GM12878 (cell line): ENCODE data around the gene TEKT4. TPM values are rescaled to one million over a fixed set of nuclear protein-coding genes. Genes with fewer than 3 reads are reported as not detected.
"Not testable (repeated sequence)": the region's sequence is repeated elsewhere in the genome, so short reads cannot be mapped to it uniquely, and the experiment has no call there.

Experiments
- ATAC-seq: fragments of 200-7000 bp; cut with Tn5 transposase; 3 replicates; pipeline ENCODE4 v1.9.1; 2020; ENCODE audit warnings: mild to moderate bottlenecking, moderate library complexity
- BruUV-seq: library from RNA; stranded (reverse); fragments of 400-500 nt; replicated peaks from 2 replicates; lab custom pipeline; 2021; lab: Mats Ljungman, UMichigan
- CTCF ChIA-PET: fragments of 300-600 bp; sonication (Branson Sonifier 250); formaldehyde crosslinking; extraction: SDS; loops from one replicate; lab custom pipeline; 2021; ENCODE audit warnings: inconsistent platforms; lab: Yijun Ruan, JAX
- POLR2A ChIA-PET: fragments of 350-600 bp; formaldehyde crosslinking; extraction: SDS; loops from one replicate; lab custom pipeline; 2021; ENCODE audit warnings: inconsistent platforms; lab: Charles Lee
- RAD21 ChIA-PET: fragments of 300-600 bp; sonication (Branson Sonifier 250); formaldehyde crosslinking; loops from one replicate; lab custom pipeline; 2023; ENCODE audit warnings: antibody characterized with exemption; ENCODE audit not compliant: unreplicated experiment; lab: Charles Lee
- SMC1A ChIA-PET: fragments of 300-600 bp; sonication (Branson Sonifier 250); formaldehyde crosslinking; loops from one replicate; lab custom pipeline; 2023; ENCODE audit not compliant: unreplicated experiment, uncharacterized antibody; lab: Charles Lee
- DNase-seq: peaks from one replicate; pipeline ENCODE4 v3.0.0-alpha.2; 2011; ENCODE audit warnings: low read depth, low spot score
- FAIRE-seq: peaks from 3 replicates; lab custom pipeline; 2011; peaks lifted over from hg19 to GRCh38; lab: Jason Lieb, UNC
- H2AFZ ChIP-seq: 2 replicates; pipeline ENCODE4 v1.6.0; 2011; ENCODE audit warnings: low read depth, low read length, control low read depth; ENCODE audit not compliant: control insufficient read depth
- H3K27ac ChIP-seq: 2 replicates; pipeline ENCODE4 v1.5.1; 2011; ENCODE audit warnings: control low read depth; ENCODE audit not compliant: control insufficient read depth, insufficient read depth
- H3K27me3 ChIP-seq, 2 experiments: replicated peaks in 1 of 2; 2 replicates each; pipeline versions ENCODE4 v1.6.0 to v1.6.1; 2011; ENCODE audit warnings: low read length in 1 of 2; ENCODE audit not compliant: control insufficient read depth in 2 of 2, insufficient read depth in 2 of 2
- H3K36me3 ChIP-seq, 2 experiments: 2 replicates each; pipeline ENCODE4 v1.5.1; 2011; ENCODE audit warnings: low read length in 1 of 2; ENCODE audit not compliant: control insufficient read depth in 2 of 2, insufficient read depth in 2 of 2
- H3K4me1 ChIP-seq: 2 replicates; pipeline ENCODE4 v1.6.1; 2011; ENCODE audit warnings: mild to moderate bottlenecking, low read length, moderate library complexity, mixed read lengths; ENCODE audit not compliant: control insufficient read depth, insufficient read depth
- H3K4me2 ChIP-seq: 2 replicates; pipeline ENCODE4 v1.6.0; 2011; ENCODE audit warnings: control low read depth; ENCODE audit not compliant: control insufficient read depth, insufficient read depth
- H3K4me3 ChIP-seq: fragments of 200-600 bp; sonication (generic); 2 replicates; pipeline ENCODE4 v1.5.1; 2016
- H3K79me2 ChIP-seq: 2 replicates; pipeline ENCODE4 v1.6.0; 2011; ENCODE audit warnings: low read length; ENCODE audit not compliant: control insufficient read depth, insufficient read depth
- H3K9ac ChIP-seq: 2 replicates; pipeline ENCODE4 v1.8.0; 2011; ENCODE audit warnings: low read length, control low read depth, mixed read lengths; ENCODE audit not compliant: control insufficient read depth, insufficient read depth
- H3K9me3 ChIP-seq: replicated peaks from 3 replicates; pipeline ENCODE4 v1.5.1; 2011; ENCODE audit warnings: mild to moderate bottlenecking, low read length; ENCODE audit not compliant: control insufficient read depth, insufficient read depth
- H4K20me1 ChIP-seq: 2 replicates; pipeline ENCODE4 v1.6.0; 2011; ENCODE audit not compliant: control insufficient read depth, insufficient read depth
- whole genome bisulfite sequencing: methylation state at CpG from one replicate; pipeline ENCODE4 v1.1.6; 2016; ENCODE audit warnings: low lambda C conversion rate; ENCODE audit not compliant: insufficient replicate concordance, insufficient coverage; ENCODE audit errors: missing lambda C conversion rate; 5-methylcytosine and 5-hydroxymethylcytosine counted together
- in situ Hi-C: fragments of 300-500 bp; cut with MboI; formaldehyde crosslinking; loops from 9 replicates; pipeline ENCODE4 v1.14.3; 2018; ENCODE audit warnings: mixed read lengths
- intact Hi-C: fragments of 100-400 bp; cut with micrococcal nuclease; formaldehyde crosslinking; loops from one replicate; pipeline ENCODE4 v1.14.2; 2022; ENCODE audit not compliant: unreplicated experiment
- polyA plus RNA-seq, 11 experiments: library from polyadenylated mRNA; depleted of rRNA in 4 of 11; unstranded in 6 of 11; stranded (reverse) in 5 of 11; fragments of >200 nt; fragmentation: Nextera tagmentation in 4 of 11; fragmentation: Illumina TruSeq in 1 of 11; extraction: Ambion mirVana in 4 of 11; extraction: Trizol in 1 of 11; gene quantifications; 1 replicate in 1 of 11; 2 replicates in 10 of 11; pipeline versions ENCODE4 v1.2.1 to v1.2.3, GENCODE V29; 2011 to 2016; ENCODE audit warnings: inconsistent platforms in 2 of 11, missing spikeins in 2 of 11, low read depth in 1 of 11
- total RNA-seq, 4 experiments: library from RNA; depleted of rRNA in 3 of 4; stranded (reverse); fragments of >200 nt in 3 of 4; fragmentation: Illumina TruSeq in 1 of 4; extraction: Trizol in 1 of 4; gene quantifications; 2 replicates each; pipeline versions ENCODE4 v1.2.1 to v1.2.3, GENCODE V29; 2013 to 2021
- TF ChIP-seq, protein P1 (sequence below): fragments of 450-650 bp; IDR thresholded peaks from 2 replicates; pipeline ENCODE4 v1.6.1; 2018; ENCODE audit warnings: mild to moderate bottlenecking, low read depth, moderate library complexity; ENCODE audit not compliant: partially characterized antibody

TEKT4 gene
- total and polyA plus RNA-seq, 10 of the 15 experiments (the other 5 are each of a cell fraction or from before 2014, with no cell fraction given), result 0.06 to 2.7 (median 0.30) TPM; not detected in 4

DNA sequence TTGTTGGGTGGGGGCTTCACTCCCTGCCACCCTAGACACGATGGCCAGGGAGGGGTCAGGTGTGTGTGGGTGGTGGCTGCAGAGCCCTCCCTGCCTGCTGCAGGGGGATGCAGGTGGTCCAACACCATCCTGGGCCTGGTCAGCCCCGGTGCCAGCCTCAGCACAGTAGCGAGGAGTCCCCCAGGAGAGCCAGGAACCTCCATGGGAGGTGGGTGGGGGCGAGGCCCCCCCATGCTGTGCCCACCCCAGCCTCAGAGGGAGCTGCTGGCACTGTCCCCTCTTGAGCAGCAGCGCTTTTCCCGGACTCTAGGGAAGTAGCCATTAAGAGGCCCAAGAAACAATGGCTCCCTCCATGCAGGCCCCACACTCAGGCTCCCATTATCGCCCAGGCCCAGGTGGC is 7.3 kb downstream of the TEKT4 start:
- H3K9ac ChIP-seq, H3K9me3 ChIP-seq, H3K27ac ChIP-seq, DNase-seq, H3K4me2 ChIP-seq, H3K36me3 ChIP-seq, H4K20me1 ChIP-seq, intact Hi-C loops, in situ Hi-C loops, H3K4me1 ChIP-seq, H3K27me3 ChIP-seq, H3K4me3 ChIP-seq, ATAC-seq, H2AFZ ChIP-seq, POLR2A ChIA-PET, RAD21 ChIA-PET, FAIRE-seq, H3K79me2 ChIP-seq, SMC1A ChIA-PET, BruUV-seq: not testable (repeated sequence)
- WGBS, result 19% methylated on average over 7 of the region's 7 CpGs
- CTCF ChIA-PET, result interaction anchor here (0.7 kb wide), 1 partner anchor 78 kb away, joined by 4 read pairs; no protein-coding TSS in a partner anchor

DNA sequence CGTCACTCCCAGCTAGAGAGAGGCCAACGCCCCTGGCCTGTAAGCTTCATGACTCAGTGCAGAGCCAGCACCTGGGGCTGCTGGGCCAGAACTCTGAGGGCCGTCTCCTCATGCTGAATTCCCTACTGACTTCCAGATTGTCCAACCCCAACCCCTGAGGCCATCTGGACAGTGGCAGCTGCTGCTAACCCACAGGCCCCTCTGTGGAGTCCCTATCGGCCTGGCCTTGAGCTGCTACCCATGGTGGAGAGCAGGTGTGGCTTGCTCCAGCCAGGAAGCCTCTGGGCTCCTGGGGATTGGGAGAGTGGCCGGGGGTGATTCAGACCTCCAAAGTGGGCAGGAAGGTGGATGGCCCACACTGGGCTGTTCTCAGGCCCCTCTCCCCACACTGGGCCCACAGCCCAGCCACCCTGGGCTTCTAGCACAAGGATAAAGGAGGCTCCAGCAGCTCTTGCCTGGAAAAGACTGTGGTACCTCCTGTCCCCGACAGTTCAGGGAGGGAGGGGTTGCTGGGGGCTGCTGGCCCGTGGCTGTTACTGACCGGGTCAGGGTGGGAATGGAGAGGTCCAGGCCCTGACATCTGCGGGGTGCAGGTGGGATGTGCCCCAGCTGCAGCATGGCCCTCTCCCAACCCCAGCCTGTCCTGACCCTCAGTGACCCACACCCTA is 8.2 kb downstream of the TEKT4 start:
- in situ Hi-C loops (no loop called here), intact Hi-C loops (no loop called here)
- Histone ChIP-seq H3K4me3 (no peak overlapping the region), H3K4me2 (no peak overlapping the region), H3K4me1 (no peaks in the 10 kb centered on the region), H3K9ac (no peak overlapping the region), H3K27me3 (no peaks in the 10 kb centered on the region), H3K27ac (no peak overlapping the region), H3K9me3 (no peaks in the 10 kb centered on the region), H3K36me3 (no peaks in the 10 kb centered on the region), H2AFZ (no peak overlapping the region), H4K20me1 (no peaks in the 10 kb centered on the region), H3K79me2 (no peaks in the 10 kb centered on the region)
- no TSS peak for BruUV-seq
- ChIA-PET RAD21 (no interaction called here), SMC1A (no interaction called here), POLR2A (no interaction called here), CTCF (interaction anchor here (0.7 kb wide), 1 partner anchor 77 kb away, joined by 4 read pairs; no protein-coding TSS in a partner anchor)
- DNase-seq, result no peak
- FAIRE-seq, result no peak
- no peak for ATAC-seq
- 4% methylated on average over 9 of the region's 9 CpGs for WGBS
- TF ChIP-seq, protein P1, sequence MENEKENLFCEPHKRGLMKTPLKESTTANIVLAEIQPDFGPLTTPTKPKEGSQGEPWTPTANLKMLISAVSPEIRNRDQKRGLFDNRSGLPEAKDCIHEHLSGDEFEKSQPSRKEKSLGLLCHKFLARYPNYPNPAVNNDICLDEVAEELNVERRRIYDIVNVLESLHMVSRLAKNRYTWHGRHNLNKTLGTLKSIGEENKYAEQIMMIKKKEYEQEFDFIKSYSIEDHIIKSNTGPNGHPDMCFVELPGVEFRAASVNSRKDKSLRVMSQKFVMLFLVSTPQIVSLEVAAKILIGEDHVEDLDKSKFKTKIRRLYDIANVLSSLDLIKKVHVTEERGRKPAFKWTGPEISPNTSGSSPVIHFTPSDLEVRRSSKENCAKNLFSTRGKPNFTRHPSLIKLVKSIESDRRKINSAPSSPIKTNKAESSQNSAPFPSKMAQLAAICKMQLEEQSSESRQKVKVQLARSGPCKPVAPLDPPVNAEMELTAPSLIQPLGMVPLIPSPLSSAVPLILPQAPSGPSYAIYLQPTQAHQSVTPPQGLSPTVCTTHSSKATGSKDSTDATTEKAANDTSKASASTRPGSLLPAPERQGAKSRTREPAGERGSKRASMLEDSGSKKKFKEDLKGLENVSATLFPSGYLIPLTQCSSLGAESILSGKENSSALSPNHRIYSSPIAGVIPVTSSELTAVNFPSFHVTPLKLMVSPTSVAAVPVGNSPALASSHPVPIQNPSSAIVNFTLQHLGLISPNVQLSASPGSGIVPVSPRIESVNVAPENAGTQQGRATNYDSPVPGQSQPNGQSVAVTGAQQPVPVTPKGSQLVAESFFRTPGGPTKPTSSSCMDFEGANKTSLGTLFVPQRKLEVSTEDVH, result no peak
